SK-N-MC (cell line): ENCODE results near the gene PCSK4.

Experiments
- DNase-seq: peaks from one replicate; pipeline ENCODE4 v3.0.0-alpha.2; 2011; ENCODE audit warnings: low read depth, low spot score
- H3K27ac ChIP-seq: fragments of 200-600 bp; sonication (generic); 2 replicates; pipeline ENCODE4 v1.5.1; 2016; ENCODE audit warnings: mixed run types
- H3K36me3 ChIP-seq: fragments of 200-600 bp; sonication (generic); 2 replicates; pipeline ENCODE4 v1.6.1; 2017; ENCODE audit warnings: antibody characterized with exemption, low read length, mixed read lengths; ENCODE audit not compliant: insufficient read depth
- H3K4me3 ChIP-seq: fragments of 200-600 bp; sonication (generic); 2 replicates; pipeline ENCODE4 v1.5.1; 2016
- H3K9ac ChIP-seq: fragments of 200-600 bp; sonication (generic); 2 replicates; pipeline ENCODE4 v1.8.0; 2017; ENCODE audit warnings: mixed run types, mixed read lengths; ENCODE audit not compliant: insufficient read length
- H3K9me3 ChIP-seq: fragments of 200-600 bp; sonication (generic); 2 replicates; pipeline ENCODE4 v1.6.1; 2017; ENCODE audit warnings: low read depth, mild to moderate bottlenecking, antibody characterized with exemption, low read length, moderate library complexity, mixed read lengths
- EZH2 ChIP-seq: fragments of 200-600 bp; sonication (generic); IDR thresholded peaks from one replicate; pipeline ENCODE4 v1.6.1; 2017; ENCODE audit warnings: antibody characterized with exemption
- FOXP2 ChIP-seq: optimal IDR thresholded peaks from 2 replicates; pipeline ENCODE3; 2011; ENCODE audit warnings: mild to moderate bottlenecking, moderate library complexity; ENCODE audit not compliant: insufficient read depth; ENCODE audit errors: extremely low read length, control extremely low read depth
- POLR2AphosphoS5 ChIP-seq: IDR thresholded peaks from 2 replicates; pipeline ENCODE4 v1.6.1; 2012; ENCODE audit warnings: mild to moderate bottlenecking, low read depth, low read length, borderline replicate concordance

Gene PCSK4

GRCh38 chr19:1466018-1466460 is 24.1 kb downstream of the PCSK4 start:
- Histone ChIP-seq H3K27ac (no peak overlapping the region), H3K4me3 (no peak overlapping the region)

GRCh38 chr19:1465191-1466016 is 24.7 kb downstream of the PCSK4 start:
- no peaks in the 10 kb centered on the region for H3K9me3 ChIP-seq
- H3K4me3 ChIP-seq: no peak overlapping the region
- no peak overlapping the region for H3K9ac ChIP-seq
- TF ChIP-seq FOXP2 (no peak), EZH2 (no peak), POLR2AphosphoS5 (no peak)
- no peaks in the 10 kb centered on the region for H3K36me3 ChIP-seq
- no peak for DNase-seq
- H3K27ac ChIP-seq: no peak overlapping the region

More at GRCh38 chr19:1466018-1466460, 24.1 kb downstream of the PCSK4 start:
- TF ChIP-seq EZH2: no peak
- no peak for TF ChIP-seq FOXP2
- TF ChIP-seq POLR2AphosphoS5: no peak
- H3K36me3 ChIP-seq: no peaks in the 10 kb centered on the region
- DNase-seq: no peak
- H3K9ac ChIP-seq: no peak overlapping the region
- H3K9me3 ChIP-seq: no peaks in the 10 kb centered on the region

GRCh38 chr19:1461862-1462261 is 28.3 kb downstream of the PCSK4 start:
- Histone ChIP-seq H3K27ac (no peak overlapping the region), H3K4me3 (no peak overlapping the region), H3K9me3 (no peaks in the 10 kb centered on the region), H3K9ac (no peak overlapping the region), H3K36me3 (no peaks in the 10 kb centered on the region)
- DNase-seq: no peak
- no peak for TF ChIP-seq FOXP2
- TF ChIP-seq EZH2: no peak
- TF ChIP-seq POLR2AphosphoS5: no peak

- Histone ChIP-seq H3K4me3 (no peak overlapping the region), H3K36me3 (no peaks in the 10 kb centered on the region), H3K27ac (no peak overlapping the region), H3K9ac (no peak overlapping the region), H3K9me3 (no peaks in the 10 kb centered on the region)
- DNase-seq: no peak
- no peak for TF ChIP-seq POLR2AphosphoS5
- no peak for TF ChIP-seq FOXP2
- TF ChIP-seq EZH2: no peak
These were observed 29.8 kb downstream of the PCSK4 start for GRCh38 chr19:1460033-1460995.

- no peak for DNase-seq
- TF ChIP-seq EZH2 (no peak), FOXP2 (no peak), POLR2AphosphoS5 (no peak)
- no peak overlapping the region for H3K9ac ChIP-seq
These were observed 30.7 kb downstream of the PCSK4 start for GRCh38 chr19:1459479-1459878.

GRCh38 chr19:1457892-1458291 is 32.3 kb downstream of the PCSK4 start:
- no peak for DNase-seq
- no peaks in the 10 kb centered on the region for H3K9me3 ChIP-seq
- TF ChIP-seq FOXP2 (no peak), POLR2AphosphoS5 (no peak), EZH2 (no peak)
- no peak overlapping the region for H3K9ac ChIP-seq
- no peak overlapping the region for H3K4me3 ChIP-seq
- no peak overlapping the region for H3K27ac ChIP-seq
- H3K36me3 ChIP-seq: no peaks in the 10 kb centered on the region

More at GRCh38 chr19:1459479-1459878, 30.7 kb downstream of the PCSK4 start:
- H3K27ac ChIP-seq: no peak overlapping the region
- H3K36me3 ChIP-seq: no peaks in the 10 kb centered on the region
- no peak overlapping the region for H3K4me3 ChIP-seq
- no peaks in the 10 kb centered on the region for H3K9me3 ChIP-seq

GRCh38 chr19:1457031-1457739 is 33.0 kb downstream of the PCSK4 start:
- H3K9ac ChIP-seq: no peak overlapping the region
- no peak for DNase-seq
- no peak overlapping the region for H3K27ac ChIP-seq
- H3K36me3 ChIP-seq: no peaks in the 10 kb centered on the region
- H3K9me3 ChIP-seq: no peaks in the 10 kb centered on the region
- TF ChIP-seq EZH2 (no peak), FOXP2 (no peak), POLR2AphosphoS5 (no peak)
- no peak overlapping the region for H3K4me3 ChIP-seq
